ENCODE measurements around the gene ATG4C. TPM values are rescaled to one million over a fixed set of nuclear protein-coding genes. Genes with fewer than 3 reads are reported as not detected.

The ATG4C gene
- total RNA-seq, 1 donor from 2014 or later = 7.3 TPM

DNA sequence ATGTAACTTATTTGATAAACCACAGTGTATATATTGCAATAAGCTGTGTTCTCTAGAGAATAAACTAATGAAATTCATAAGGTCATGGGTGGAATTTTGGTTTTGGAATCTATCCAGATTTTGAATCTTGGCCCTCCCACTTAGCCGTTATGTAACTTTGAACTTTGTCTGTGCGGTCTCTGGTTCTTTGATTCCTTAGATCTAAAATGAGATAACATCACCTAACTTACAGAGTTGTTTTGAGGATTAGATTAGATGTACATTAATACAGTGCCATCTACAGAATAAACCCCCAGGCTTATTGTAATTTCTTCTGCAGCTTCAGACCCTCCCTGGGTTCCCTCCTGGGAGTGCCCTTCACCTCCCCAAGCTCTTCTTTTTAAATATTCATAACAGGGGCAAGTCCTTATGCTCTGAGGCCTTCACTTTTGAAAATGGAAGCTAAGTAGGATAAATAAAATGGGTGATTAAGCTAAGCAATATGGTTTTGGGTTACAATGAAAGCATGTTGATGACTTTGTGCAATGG lies 124.3 kb downstream of the ATG4C start:
- Mint-ChIP-seq H3K36me3 (ENCODE audit: low read depth, unreplicated experiment) (no peaks in the 10 kb centered on the region), H3K27me3 (ENCODE audit: unreplicated experiment) (peaks cover 2% of the 10 kb centered on the region), H3K27ac (ENCODE audit: unreplicated experiment) (no peak overlapping the region), H3K4me3 (ENCODE audit: unreplicated experiment) (no peak overlapping the region), H3K4me1 (ENCODE audit: unreplicated experiment) (no peaks in the 10 kb centered on the region), H3K9me3 (ENCODE audit: unreplicated experiment) (no peaks in the 10 kb centered on the region)
- TF ChIP-seq, protein P1, sequence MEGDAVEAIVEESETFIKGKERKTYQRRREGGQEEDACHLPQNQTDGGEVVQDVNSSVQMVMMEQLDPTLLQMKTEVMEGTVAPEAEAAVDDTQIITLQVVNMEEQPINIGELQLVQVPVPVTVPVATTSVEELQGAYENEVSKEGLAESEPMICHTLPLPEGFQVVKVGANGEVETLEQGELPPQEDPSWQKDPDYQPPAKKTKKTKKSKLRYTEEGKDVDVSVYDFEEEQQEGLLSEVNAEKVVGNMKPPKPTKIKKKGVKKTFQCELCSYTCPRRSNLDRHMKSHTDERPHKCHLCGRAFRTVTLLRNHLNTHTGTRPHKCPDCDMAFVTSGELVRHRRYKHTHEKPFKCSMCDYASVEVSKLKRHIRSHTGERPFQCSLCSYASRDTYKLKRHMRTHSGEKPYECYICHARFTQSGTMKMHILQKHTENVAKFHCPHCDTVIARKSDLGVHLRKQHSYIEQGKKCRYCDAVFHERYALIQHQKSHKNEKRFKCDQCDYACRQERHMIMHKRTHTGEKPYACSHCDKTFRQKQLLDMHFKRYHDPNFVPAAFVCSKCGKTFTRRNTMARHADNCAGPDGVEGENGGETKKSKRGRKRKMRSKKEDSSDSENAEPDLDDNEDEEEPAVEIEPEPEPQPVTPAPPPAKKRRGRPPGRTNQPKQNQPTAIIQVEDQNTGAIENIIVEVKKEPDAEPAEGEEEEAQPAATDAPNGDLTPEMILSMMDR (IDR thresholded peaks at IDR 0.05; ENCODE audit: unreplicated experiment) = no peak
- DNase-seq (ENCODE audit: low spot score) = no peak

DNA sequence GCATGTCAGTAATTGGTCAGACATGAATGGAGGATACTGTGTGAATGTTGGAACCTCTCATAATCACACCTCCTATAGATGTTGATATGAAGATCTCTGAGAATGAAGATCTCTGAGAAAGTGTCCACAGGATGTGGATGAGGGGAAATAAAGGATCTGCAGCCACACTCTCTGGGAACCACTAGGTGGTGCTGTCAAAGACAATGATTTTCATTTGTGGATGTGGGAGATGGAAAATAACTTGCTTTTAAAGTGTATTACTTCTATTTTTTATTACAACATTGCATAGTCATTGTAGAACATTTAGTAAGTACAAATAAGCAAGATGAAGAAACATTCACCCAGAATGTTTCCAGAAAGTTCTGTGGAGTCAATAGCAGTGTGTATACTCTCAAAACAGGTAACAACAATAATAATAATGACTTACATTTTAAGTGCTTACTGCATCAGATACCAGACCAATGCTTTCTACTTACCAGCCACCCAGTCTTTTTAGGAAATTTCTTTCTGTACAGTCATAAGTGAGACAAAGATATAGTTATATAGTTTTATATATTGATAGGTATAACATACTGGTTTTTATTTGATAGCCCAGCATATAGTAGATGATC lies 128.2 kb downstream of the ATG4C start:
- Mint-ChIP-seq H3K4me3 (ENCODE audit: unreplicated experiment) (no peak overlapping the region), H3K4me1 (ENCODE audit: unreplicated experiment) (no peaks in the 10 kb centered on the region), H3K27me3 (ENCODE audit: unreplicated experiment) (no peaks in the 10 kb centered on the region), H3K9me3 (ENCODE audit: unreplicated experiment) (no peaks in the 10 kb centered on the region), H3K27ac (ENCODE audit: unreplicated experiment) (no peak overlapping the region), H3K36me3 (ENCODE audit: low read depth, unreplicated experiment) (no peaks in the 10 kb centered on the region)
- peak; percentile 21 for DNase-seq (ENCODE audit: low spot score)
- TF ChIP-seq, protein P1 (IDR thresholded peaks at IDR 0.05; ENCODE audit: unreplicated experiment) = peak; percentile 84

Other genes with a start within 250 kb of the ATG4C start
- not detected for gene ANGPTL3, start 186.6 kb upstream of the ATG4C start, total RNA-seq (ENCODE audit: unreplicated experiment)
- gene DOCK7, start 95.7 kb upstream of the ATG4C start, total RNA-seq (ENCODE audit: unreplicated experiment) = 28.0 TPM

All from endothelial cell (in vitro differentiated cells).